Mucosa of descending colon (tissue), 3 donors: Measurements from ENCODE around the gene ZNF689. TPM values are rescaled to one million over a fixed set of nuclear protein-coding genes. Genes with fewer than 3 reads are reported as not detected.

Experiments used
- ATAC-seq: fragments of 200-7000 bp; cut with Tn5 transposase; one replicate; pipeline ENCODE4 v1.9.1; 2020; ENCODE audit warnings: mild to moderate bottlenecking, moderate library complexity
- DNase-seq, 3 donors: peaks; one replicate each; pipeline ENCODE4 v3.0.0-alpha.2; 2020
- H3K36me3 ChIP-seq: fragments of 200-600 bp; one replicate; pipeline ENCODE4 v1.8.0; 2021; ENCODE audit warnings: low read depth, mild to moderate bottlenecking
- H3K4me1 ChIP-seq: fragments of 200-600 bp; one replicate; pipeline ENCODE4 v1.8.0; 2021; ENCODE audit warnings: low read depth, mild to moderate bottlenecking
- H3K4me3 ChIP-seq: fragments of 200-600 bp; one replicate; pipeline ENCODE4 v1.8.0; 2021; ENCODE audit warnings: mild to moderate bottlenecking
- H3K9me3 ChIP-seq: fragments of 200-600 bp; one replicate; pipeline ENCODE4 v1.8.0; 2021; ENCODE audit warnings: mild to moderate bottlenecking
- intact Hi-C, 2 donors: fragments of 100-400 bp; cut with DNase I in 1 of 2; cut with micrococcal nuclease in 1 of 2; formaldehyde crosslinking; loops; one replicate each; pipeline versions ENCODE4 v1.11.0 to v1.11.1; 2022; cut with DNase I, micrococcal nuclease
- total RNA-seq, 3 donors: library from RNA; stranded (reverse); fragmentation: NEBNext Ultra II Directional in 2 of 3; extraction: Animal tissue kit (Norgen Biotek cat#: 25700) in 2 of 3; gene quantifications; one replicate each; pipeline versions ENCODE4 v1.2.1 to v1.2.4, GENCODE V29; 2021 to 2023
- TF ChIP-seq, protein P1 (sequence below): fragments of 200-600 bp; IDR thresholded peaks from one replicate; pipeline ENCODE4 v1.8.0; 2022; ENCODE audit warnings: antibody characterized with exemption, mild to moderate bottlenecking
- donor health status: DM: no; HTN: no; CAD: no; lungs with moderate emphysema.
- donor health status: DM: no; HTN: no; CAD: no.
- donor health status: DM: no; HTN: yes; CAD: no.

The ZNF689 gene
- total RNA-seq, 3 donors from 2014 or later = 7.6 to 10.7 (median 10.5) TPM

DNA sequence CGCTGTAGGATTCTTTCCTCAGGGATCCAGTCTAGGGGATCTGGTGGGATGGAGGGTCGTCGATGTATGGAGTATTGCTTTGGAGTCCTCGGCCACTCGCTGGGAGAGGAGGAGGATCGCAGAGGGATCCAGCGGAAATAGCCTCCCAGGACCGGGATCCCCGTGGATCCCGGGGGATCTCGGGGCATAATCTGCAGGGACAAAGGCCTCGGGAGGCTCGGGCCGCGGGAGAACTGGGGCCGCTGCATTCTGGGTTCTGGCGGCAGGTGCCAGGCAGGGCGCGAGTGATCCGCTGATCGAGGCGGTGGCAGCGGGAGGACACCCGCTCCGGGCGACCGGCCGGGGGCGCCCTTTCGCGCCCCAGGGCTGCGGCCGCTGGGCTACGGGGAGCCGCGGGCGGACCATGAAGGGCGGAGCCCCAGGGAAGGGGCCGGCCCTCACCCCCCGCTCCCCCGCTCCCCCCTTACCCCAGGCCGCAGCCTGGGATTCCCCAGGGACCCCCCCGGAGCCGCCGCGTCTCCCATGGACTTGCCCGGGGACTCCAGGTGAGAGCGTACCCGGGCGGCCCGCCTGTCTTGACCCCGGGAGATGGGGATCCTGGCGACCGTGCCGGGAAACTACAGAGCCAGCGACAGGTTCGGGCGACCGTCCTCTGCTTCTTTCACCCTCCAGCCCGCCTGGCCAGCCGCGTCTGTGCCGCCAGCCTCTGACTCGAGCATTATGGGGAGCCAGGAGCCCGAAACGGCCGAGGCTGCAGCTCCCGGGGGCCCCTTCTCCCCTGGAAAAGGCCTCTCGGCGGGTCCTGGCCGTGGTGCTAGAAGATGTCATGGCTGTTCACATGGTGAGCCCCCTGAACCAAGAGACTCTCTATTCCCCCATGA, 41.2 kb upstream of the ZNF689 start:
- Histone ChIP-seq H3K4me3 (peak overlapping the region; percentile 82), H3K36me3 (peaks cover 4% of the 10 kb centered on the region), H3K9me3 (no peaks in the 10 kb centered on the region), H3K4me1 (peaks cover 10% of the 10 kb centered on the region)
- peak; percentile 65 to 86 (median 85) for DNase-seq
- peak; percentile 80 for ATAC-seq
- TF ChIP-seq, protein P1, sequence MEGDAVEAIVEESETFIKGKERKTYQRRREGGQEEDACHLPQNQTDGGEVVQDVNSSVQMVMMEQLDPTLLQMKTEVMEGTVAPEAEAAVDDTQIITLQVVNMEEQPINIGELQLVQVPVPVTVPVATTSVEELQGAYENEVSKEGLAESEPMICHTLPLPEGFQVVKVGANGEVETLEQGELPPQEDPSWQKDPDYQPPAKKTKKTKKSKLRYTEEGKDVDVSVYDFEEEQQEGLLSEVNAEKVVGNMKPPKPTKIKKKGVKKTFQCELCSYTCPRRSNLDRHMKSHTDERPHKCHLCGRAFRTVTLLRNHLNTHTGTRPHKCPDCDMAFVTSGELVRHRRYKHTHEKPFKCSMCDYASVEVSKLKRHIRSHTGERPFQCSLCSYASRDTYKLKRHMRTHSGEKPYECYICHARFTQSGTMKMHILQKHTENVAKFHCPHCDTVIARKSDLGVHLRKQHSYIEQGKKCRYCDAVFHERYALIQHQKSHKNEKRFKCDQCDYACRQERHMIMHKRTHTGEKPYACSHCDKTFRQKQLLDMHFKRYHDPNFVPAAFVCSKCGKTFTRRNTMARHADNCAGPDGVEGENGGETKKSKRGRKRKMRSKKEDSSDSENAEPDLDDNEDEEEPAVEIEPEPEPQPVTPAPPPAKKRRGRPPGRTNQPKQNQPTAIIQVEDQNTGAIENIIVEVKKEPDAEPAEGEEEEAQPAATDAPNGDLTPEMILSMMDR = peak; percentile 79
- intact Hi-C loops = no loop called here

DNA sequence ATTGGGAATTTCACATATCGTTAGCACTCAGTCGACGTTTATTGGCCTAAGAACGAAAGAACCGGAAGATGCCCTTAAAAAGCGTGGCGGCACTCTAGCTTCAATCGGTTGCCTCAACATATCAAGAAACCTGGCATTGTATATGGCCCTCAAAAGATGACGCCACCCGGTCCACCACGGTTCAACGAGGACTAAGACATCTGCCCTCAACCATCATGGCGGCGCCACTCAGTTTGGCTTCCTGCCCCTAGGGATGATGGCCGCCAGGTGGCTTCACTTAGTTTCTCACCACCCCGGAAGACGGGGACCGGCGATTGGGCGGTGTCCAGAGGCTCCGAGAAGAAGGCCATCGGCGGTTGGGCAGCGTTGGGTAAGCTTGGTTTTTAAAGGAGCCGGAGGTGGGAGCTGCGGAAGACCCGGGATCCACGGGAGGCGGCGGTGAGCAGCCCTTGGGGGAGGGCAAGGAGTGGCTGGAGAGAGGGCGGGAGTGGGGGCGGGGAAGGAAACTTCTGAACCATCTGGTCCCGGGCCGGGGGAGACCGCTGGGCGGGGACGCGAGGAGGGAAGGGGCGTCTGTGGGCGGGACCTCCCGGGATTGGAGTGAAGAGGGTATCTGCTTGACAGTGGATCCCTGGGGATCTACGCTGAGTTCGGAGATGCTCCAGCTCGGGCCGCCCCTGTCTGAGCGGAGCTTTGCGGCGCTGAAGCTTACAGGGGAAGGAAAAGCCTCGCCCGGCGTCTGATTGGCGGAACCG, 40.4 kb upstream of the ZNF689 start, which contains the start of gene PRR14:
TSS of gene PRR14 (plus strand) at position 592 of the 755 bp plus-strand sequence. CDS start 686 bp downstream, outside the sequence.
- H3K9me3 ChIP-seq = no peaks in the 10 kb centered on the region
- ATAC-seq (peak; percentile 91), DNase-seq (peak; percentile 99 to 100 (median 100))
- H3K36me3 ChIP-seq = peaks cover 4% of the 10 kb centered on the region
- H3K4me3 ChIP-seq = peak within 1 kb of the TSS; percentile 82
- TF ChIP-seq, protein P1 = peak; percentile 16
- intact Hi-C loops = no loop called here
- peaks cover 10% of the 10 kb centered on the region for H3K4me1 ChIP-seq

DNA sequence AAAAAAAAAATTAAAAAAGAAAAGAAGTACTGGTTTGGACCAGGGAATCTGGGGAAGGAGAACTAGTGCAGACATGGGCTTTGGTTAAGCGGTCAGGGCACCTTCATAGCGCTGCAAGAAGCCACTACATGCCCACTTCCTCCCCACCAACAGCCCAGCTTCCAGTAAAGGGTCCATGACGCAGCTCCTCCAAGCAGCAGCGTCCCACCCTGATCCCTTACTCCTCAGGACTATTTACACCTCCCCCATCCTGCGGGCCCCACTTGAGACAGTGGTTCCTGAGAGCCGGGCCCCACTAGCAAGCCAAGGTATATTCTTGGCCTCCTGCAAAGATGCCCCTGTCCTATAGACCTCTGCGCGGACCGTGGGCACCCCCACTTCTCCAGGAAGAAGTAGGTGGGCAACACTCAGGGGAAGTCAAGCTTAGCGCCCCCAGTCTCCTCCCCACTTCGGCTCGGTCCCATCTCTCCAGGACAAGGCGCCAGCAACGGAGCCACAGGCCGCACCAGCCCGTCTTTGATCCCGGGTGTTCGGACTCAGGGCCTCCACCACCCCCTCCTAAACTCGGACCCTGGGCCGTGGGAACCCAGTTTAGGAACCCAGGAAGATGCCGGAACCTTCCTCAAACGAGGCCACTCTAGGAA, 39.7 kb upstream of the ZNF689 start:
- Histone ChIP-seq H3K9me3 (no peaks in the 10 kb centered on the region), H3K4me1 (peaks cover 10% of the 10 kb centered on the region), H3K36me3 (peaks cover under 1% of the 10 kb centered on the region), H3K4me3 (peak overlapping the region; percentile 82)
- intact Hi-C loops = no loop called here
- TF ChIP-seq, protein P1 = no peak
- ATAC-seq = no peak
- DNase-seq = peak in 1 of 3 donors; percentile 81

DNA sequence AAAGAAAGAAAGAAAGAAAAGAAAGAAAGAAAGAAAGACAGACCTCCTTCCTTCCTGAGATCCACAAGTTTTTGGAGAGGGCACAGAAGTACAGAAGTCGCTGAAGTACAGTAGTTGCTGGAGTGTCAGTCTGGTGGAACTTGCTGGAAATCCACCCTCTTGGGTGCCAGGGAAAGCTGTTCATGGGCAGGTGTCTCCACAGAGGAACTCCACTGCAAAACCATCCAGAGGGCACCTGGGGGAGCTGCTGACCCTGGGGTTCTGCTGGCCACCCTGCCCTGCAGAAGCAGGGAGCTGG, 37.0 kb upstream of the ZNF689 start:
- intact Hi-C loops = no loop called here
- ATAC-seq (no peak), DNase-seq (no peak)
- peaks cover 5% of the 10 kb centered on the region for H3K4me1 ChIP-seq
- TF ChIP-seq, protein P1 = no peak
- H3K9me3 ChIP-seq = no peaks in the 10 kb centered on the region
- no peak overlapping the region for H3K4me3 ChIP-seq
- no peaks in the 10 kb centered on the region for H3K36me3 ChIP-seq

DNA sequence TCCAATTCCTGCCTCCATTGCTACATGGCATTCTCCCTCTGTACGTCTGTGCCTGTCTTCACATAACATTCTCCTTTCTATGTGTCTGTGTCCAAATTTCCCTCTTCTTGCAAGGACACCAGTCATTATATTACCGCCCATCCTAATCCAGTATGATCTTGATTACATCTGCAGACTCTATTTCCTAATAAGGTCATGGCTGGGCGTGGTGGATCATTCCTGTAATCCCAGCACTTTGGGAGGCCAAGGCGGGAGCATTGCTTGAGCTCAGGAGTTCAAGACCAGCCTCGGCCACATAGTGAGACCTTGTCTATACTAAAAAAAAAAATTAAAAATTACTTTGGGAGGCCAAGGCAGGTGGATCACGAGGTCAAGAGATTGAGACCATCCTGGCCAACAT, 35.5 kb upstream of the ZNF689 start:
- Histone ChIP-seq H3K4me3 (no peak overlapping the region), H3K4me1 (no peaks in the 10 kb centered on the region), H3K9me3 (no peaks in the 10 kb centered on the region), H3K36me3 (no peaks in the 10 kb centered on the region)
- TF ChIP-seq, protein P1 = no peak
- ATAC-seq (no peak), DNase-seq (no peak)
- intact Hi-C loops = no loop called here
